H1 (cell line): ENCODE data around the gene ASGR1. TPM values are rescaled to one million over a fixed set of nuclear protein-coding genes. Genes with fewer than 3 reads are reported as not detected.

Experiments used
- CTCF ChIA-PET: fragments of 300-600 bp; sonication (Branson Sonifier 250); formaldehyde crosslinking; loops from one replicate; lab custom pipeline; 2021; ENCODE audit not compliant: partially characterized antibody; lab: Charles Lee
- POLR2A ChIA-PET: fragments of 300-600 bp; sonication (Branson Sonifier 250); formaldehyde crosslinking; loops from one replicate; lab custom pipeline; 2021; ENCODE audit warnings: inconsistent platforms; ENCODE audit not compliant: partially characterized antibody; lab: Charles Lee
- DNase-seq, 2 experiments: peaks; one replicate each; pipeline versions ENCODE4 v3.0.0 to v3.0.0-alpha.2; 2010 to 2022; ENCODE audit warnings: low spot score in 2 of 2, low read depth in 1 of 2, mixed read lengths in 1 of 2
- FAIRE-seq: peaks from 2 replicates; lab custom pipeline; 2011; peaks lifted over from hg19 to GRCh38; lab: Jason Lieb, UNC
- H2AFZ ChIP-seq: 2 replicates; pipeline ENCODE4 v1.8.1; 2012; ENCODE audit warnings: low read length, inconsistent platforms
- H2AK5ac ChIP-seq: 2 replicates; pipeline ENCODE4 v1.6.1; 2013; ENCODE audit warnings: low read depth, low read length
- H2BK120ac ChIP-seq: replicated peaks from 2 replicates; pipeline ENCODE3; 2013; ENCODE audit warnings: low read depth, low read length, inconsistent platforms
- H2BK12ac ChIP-seq: 2 replicates; pipeline ENCODE4 v1.6.1; 2013; ENCODE audit warnings: low read depth, low read length
- H2BK15ac ChIP-seq: 2 replicates; pipeline ENCODE4 v1.6.1; 2013; ENCODE audit warnings: low read length
- H2BK20ac ChIP-seq: 2 replicates; pipeline ENCODE4 v1.6.1; 2013; ENCODE audit warnings: low read length
- H2BK5ac ChIP-seq: 2 replicates; pipeline ENCODE4 v1.6.1; 2013; ENCODE audit warnings: low read depth, low read length
- H3K14ac ChIP-seq: 2 replicates; pipeline ENCODE4 v1.6.1; 2013; ENCODE audit warnings: inconsistent platforms; ENCODE audit not compliant: insufficient read length
- H3K18ac ChIP-seq: 2 replicates; pipeline ENCODE4 v1.6.1; 2013; ENCODE audit warnings: low read length; ENCODE audit errors: extremely low read depth
- H3K23ac ChIP-seq: 2 replicates; pipeline ENCODE4 v1.6.1; 2013; ENCODE audit warnings: inconsistent platforms; ENCODE audit not compliant: insufficient read length
- H3K23me2 ChIP-seq: 2 replicates; pipeline ENCODE4 v1.6.1; 2013; ENCODE audit warnings: low read depth, low read length
- H3K27ac ChIP-seq: 2 replicates; pipeline ENCODE4 v1.6.1; 2011; ENCODE audit warnings: low read depth, low read length, inconsistent platforms
- H3K27me3 ChIP-seq, 4 experiments: replicated peaks in 1 of 4; 1 replicate in 1 of 4; 2 replicates in 3 of 4; pipeline versions ENCODE4 v1.6.1 to v1.8.1; 2011 to 2013; ENCODE audit warnings: low read length in 3 of 4, mild to moderate bottlenecking in 3 of 4, inconsistent platforms in 2 of 4, mixed read lengths in 2 of 4, moderate library complexity in 1 of 4; ENCODE audit not compliant: control insufficient read depth in 3 of 4, insufficient read depth in 3 of 4; ENCODE audit errors: extremely low read depth in 1 of 4
- H3K36me3 ChIP-seq, 4 experiments: 2 replicates each; pipeline versions ENCODE4 v1.6.1 to v1.8.1; 2011 to 2013; ENCODE audit warnings: mild to moderate bottlenecking in 4 of 4, low read length in 3 of 4, moderate library complexity in 2 of 4, control low read depth in 1 of 4, inconsistent platforms in 1 of 4; ENCODE audit not compliant: insufficient read depth in 4 of 4, control insufficient read depth in 2 of 4
- H3K4ac ChIP-seq: replicated peaks from 2 replicates; pipeline ENCODE3; 2013; ENCODE audit warnings: low read length, low read depth, mixed read lengths, inconsistent platforms; ENCODE audit not compliant: insufficient read length
- H3K4me1 ChIP-seq, 4 experiments: replicated peaks in 1 of 4; 1 replicate in 1 of 4; 2 replicates in 3 of 4; pipeline versions ENCODE4 v1.6.1 to v1.8.1; 2011 to 2013; ENCODE audit warnings: low read length in 3 of 4, inconsistent platforms in 2 of 4, mixed read lengths in 1 of 4; ENCODE audit not compliant: insufficient read depth in 4 of 4, control insufficient read depth in 3 of 4
- H3K4me2 ChIP-seq, 2 experiments: 2 replicates each; pipeline versions ENCODE4 v1.6.1 to v1.8.1; 2011 to 2013; ENCODE audit warnings: low read depth in 2 of 2, low read length in 2 of 2, control low read depth in 1 of 2, inconsistent platforms in 1 of 2, mild to moderate bottlenecking in 1 of 2; ENCODE audit not compliant: insufficient read depth in 1 of 2
- H3K4me3 ChIP-seq, 4 experiments: fragments of 200-600, 300-600 bp in 1 of 4; sonication (generic), shearing (Covaris generic), sonication (Bioruptor Twin) in 1 of 4; 2 replicates each; pipeline versions ENCODE4 v1.5.1 to v1.8.1; 2011 to 2016; ENCODE audit warnings: low read length in 4 of 4, low read depth in 3 of 4, control low read depth in 2 of 4, inconsistent platforms in 2 of 4, mild to moderate bottlenecking in 2 of 4, mixed read lengths in 1 of 4, moderate library complexity in 1 of 4; ENCODE audit not compliant: insufficient read depth in 2 of 4; ENCODE audit errors: extremely low read depth in 1 of 4
- H3K56ac ChIP-seq: replicated peaks from 2 replicates; pipeline ENCODE3; 2013; ENCODE audit warnings: low read depth, mild to moderate bottlenecking, mixed read lengths, low read length, inconsistent platforms; ENCODE audit not compliant: insufficient read length
- H3K79me1 ChIP-seq: 2 replicates; pipeline ENCODE4 v1.6.1; 2013; ENCODE audit warnings: low read depth, low read length, control low read depth
- H3K79me2 ChIP-seq, 2 experiments: 2 replicates each; pipeline versions ENCODE4 v1.6.1 to v1.8.1; 2012 to 2013; ENCODE audit warnings: low read length in 2 of 2, mild to moderate bottlenecking in 2 of 2, inconsistent platforms in 1 of 2; ENCODE audit not compliant: insufficient read depth in 2 of 2, control insufficient read depth in 1 of 2
- H3K9ac ChIP-seq, 4 experiments: replicated peaks in 1 of 4; 1 replicate in 1 of 4; 2 replicates in 3 of 4; pipeline versions ENCODE4 v1.6.1 to v1.8.1; 2011 to 2013; ENCODE audit warnings: low read depth in 3 of 4, low read length in 3 of 4, control low read depth in 2 of 4, mild to moderate bottlenecking in 2 of 4, moderate library complexity in 2 of 4, inconsistent platforms in 1 of 4; ENCODE audit errors: extremely low read depth in 1 of 4
- H3K9me3 ChIP-seq, 2 experiments: 2 replicates each; pipeline versions ENCODE4 v1.6.1 to v1.8.1; 2012 to 2013; ENCODE audit warnings: mild to moderate bottlenecking in 2 of 2, moderate library complexity in 2 of 2, control low read depth in 1 of 2, inconsistent platforms in 1 of 2, low read depth in 1 of 2, low read length in 1 of 2, mixed read lengths in 1 of 2; ENCODE audit not compliant: insufficient read depth in 2 of 2
- H4K20me1 ChIP-seq, 2 experiments: replicated peaks in 1 of 2; 2 replicates each; pipeline versions ENCODE3 to v1.8.1; 2011 to 2013; ENCODE audit warnings: inconsistent platforms in 2 of 2, low read length in 2 of 2, mild to moderate bottlenecking in 1 of 2; ENCODE audit not compliant: insufficient read depth in 2 of 2, control insufficient read depth in 1 of 2
- H4K5ac ChIP-seq: 2 replicates; pipeline ENCODE4 v1.6.1; 2013; ENCODE audit warnings: low read length, low read depth, mixed read lengths, inconsistent platforms; ENCODE audit not compliant: insufficient read length
- H4K8ac ChIP-seq: 2 replicates; pipeline ENCODE4 v1.8.0; 2013; ENCODE audit warnings: mild to moderate bottlenecking, moderate library complexity, low read length, inconsistent platforms; ENCODE audit not compliant: insufficient read depth; ENCODE audit errors: extremely low read depth
- H4K91ac ChIP-seq: replicated peaks from 2 replicates; pipeline ENCODE3; 2013; ENCODE audit warnings: low read length, mixed read lengths, inconsistent platforms; ENCODE audit not compliant: insufficient read length
- CREB1 ChIP-seq: IDR thresholded peaks from 2 replicates; pipeline ENCODE4 v1.6.1; 2012; ENCODE audit warnings: inconsistent platforms
- CTBP2 ChIP-seq: IDR thresholded peaks from 2 replicates; pipeline ENCODE4 v1.7.0; 2011; ENCODE audit warnings: borderline replicate concordance, mild to moderate bottlenecking, moderate library complexity, mixed read lengths, low read length; ENCODE audit not compliant: insufficient read depth, insufficient read length
- FOSL1 ChIP-seq: IDR thresholded peaks from 2 replicates; pipeline ENCODE4 v1.6.1; 2011; ENCODE audit warnings: mild to moderate bottlenecking, low read depth, low read length, moderate library complexity; ENCODE audit not compliant: insufficient read depth
- KDM4A ChIP-seq: IDR thresholded peaks from one replicate; pipeline ENCODE4 v1.7.1; 2012; ENCODE audit warnings: low read depth, mild to moderate bottlenecking, moderate library complexity, low read length, inconsistent platforms; ENCODE audit not compliant: severe bottlenecking
- MAX ChIP-seq: IDR thresholded peaks from 2 replicates; pipeline ENCODE4 v1.6.1; 2012; ENCODE audit warnings: inconsistent platforms
- POLR2AphosphoS5 ChIP-seq: IDR thresholded peaks from 2 replicates; pipeline ENCODE4 v1.6.1; 2011; ENCODE audit warnings: low read depth, low read length
- RAD21 ChIP-seq, 2 experiments: IDR thresholded peaks in 1 of 2; conservative IDR thresholded peaks in 1 of 2; 2 replicates each; pipeline ENCODE4 v1.6.1; 2011; ENCODE audit warnings: low read depth in 2 of 2, low read length in 2 of 2, improper control_type of control experiment in 1 of 2, inconsistent platforms in 1 of 2, mild to moderate bottlenecking in 1 of 2, moderate library complexity in 1 of 2
- RFX5 ChIP-seq: IDR thresholded peaks from 2 replicates; pipeline ENCODE4 v1.6.1; 2011; ENCODE audit warnings: low read depth, low read length, improper control_type of control experiment, borderline replicate concordance
- SIX5 ChIP-seq: IDR thresholded peaks from 2 replicates; pipeline ENCODE4 v1.6.1; 2011; ENCODE audit warnings: mild to moderate bottlenecking, low read depth, low read length
- SP1 ChIP-seq: IDR thresholded peaks from 2 replicates; pipeline ENCODE4 v1.6.1; 2011; ENCODE audit warnings: low read depth, low read length
- SP4 ChIP-seq: IDR thresholded peaks from 2 replicates; pipeline ENCODE4 v1.6.1; 2012; ENCODE audit warnings: low read length, inconsistent platforms
- TAF1 ChIP-seq: IDR thresholded peaks from 2 replicates; pipeline ENCODE4 v1.6.1; 2011; ENCODE audit warnings: mild to moderate bottlenecking, low read depth, low read length
- WGBS, 2 experiments: shearing (Covaris generic) in 1 of 2; methylation state at CpG; one replicate each; pipeline versions ENCODE4 v1.1.6 to v1.1.7; 2013 to 2015; ENCODE audit warnings: low lambda C conversion rate in 2 of 2, mixed read lengths in 2 of 2, inconsistent platforms in 1 of 2, low coverage in 1 of 2, missing lambda C conversion rate in 1 of 2; ENCODE audit not compliant: insufficient replicate concordance in 2 of 2, insufficient coverage in 1 of 2, insufficient read length in 1 of 2; ENCODE audit errors: extremely low coverage in 1 of 2, missing lambda C conversion rate in 1 of 2; 5-methylcytosine and 5-hydroxymethylcytosine counted together
- polyA plus RNA-seq, 7 experiments: library from polyadenylated mRNA; depleted of rRNA in 3 of 7; stranded (reverse) in 5 of 7; unstranded in 2 of 7; fragments of >200 nt in 5 of 7; fragments of 200-250 nt in 2 of 7; gene quantifications; 1 replicate in 5 of 7; 2 replicates in 1 of 7; 4 replicates in 1 of 7; pipeline versions ENCODE4 v1.2.1 to v1.2.3, GENCODE V29; 2011 to 2013; ENCODE audit warnings: missing spikeins in 2 of 7, mixed read lengths in 2 of 7
- total RNA-seq: library from RNA; stranded (reverse); fragmentation: NEBNext Ultra II Directional; extraction: Animal tissue kit (Norgen Biotek cat#: 25700); gene quantifications from 2 replicates; pipeline ENCODE4 v1.2.1, GENCODE V29; 2021

The ASGR1 gene
- total and polyA plus RNA-seq, 2 of the 8 experiments (the other 6 are each of a cell fraction or from before 2014, with no cell fraction given) = 10.8 to 14.5 TPM

- peak; percentile 85 for FAIRE-seq
- peak; percentile 46; the same call in 1 of the 2 replicates for TF ChIP-seq POLR2AphosphoS5
- no peak for TF ChIP-seq RAD21 (IDR thresholded peaks at IDR 0.05 in 1 of 2, conservative IDR thresholded peaks at IDR 0.05 in 1 of 2; ENCODE audit: low read depth in 2 of 2, low read length in 2 of 2)
- no peak for TF ChIP-seq SIX5
- peak; percentile 90 for TF ChIP-seq SP1
- peak; percentile 44 for TF ChIP-seq CTBP2
- peak; percentile 93 for TF ChIP-seq SP4
- no peak for TF ChIP-seq FOSL1
- TF ChIP-seq MAX = 0 out of 2 replicates have a peak, but pooled peaks have one; percentile 42
- no peak for TF ChIP-seq TAF1
- TF ChIP-seq RFX5 = peak; percentile 39; the same call in 1 of the 2 replicates
- TF ChIP-seq CREB1 = peak; percentile 88
- TF ChIP-seq KDM4A = peak; percentile 63
Observed at GRCh38 chr17:7204828-7205461, 25.8 kb upstream of the ASGR1 start.

More at GRCh38 chr17:7204828-7205461, 25.8 kb upstream of the ASGR1 start:
- no peak overlapping the region for H2BK120ac ChIP-seq
- no peak overlapping the region for H4K8ac ChIP-seq
- no peak overlapping the region for H2BK15ac ChIP-seq
- peaks cover 22% of the 10 kb centered on the region; the same call in 1 of the 2 replicates for H3K79me1 ChIP-seq
- WGBS, 2 experiments = 2% methylated on average over 31 of the region's 34 CpGs; no CpG with 5 or more reads in 1 of the 2 experiments
- peak; percentile 89 to 97 for DNase-seq
- peaks cover 19 to 29% (median 25%) of the 10 kb centered on the region in 4 experiments for H3K36me3 ChIP-seq
- H3K4me3 ChIP-seq = peak overlapping the region; percentile 40 to 69 (median 59)
- peak overlapping the region; percentile 90 for H2BK5ac ChIP-seq
- H3K56ac ChIP-seq = no peak overlapping the region
- H2AFZ ChIP-seq = no peak overlapping the region
- H3K27me3 ChIP-seq = no peaks in the 10 kb centered on the region; a peak in 1 of 7 replicates
- H3K27ac ChIP-seq = peak overlapping the region; percentile 68
- H3K4me2 ChIP-seq = peak overlapping the region; percentile 64 to 79
- H4K5ac ChIP-seq = peak overlapping the region; percentile 35
- H2BK12ac ChIP-seq = no peak overlapping the region
- POLR2A ChIA-PET = interaction anchor here (1.1 to 2.0 kb wide), 5 partner anchors 10 to 57 kb away, joined by 4 to 8 read pairs (median 4); partner anchors contain the start of genes CLDN7, DLG4, DVL2 and PHF23
- no peak overlapping the region for H3K4ac ChIP-seq
- peak overlapping the region; percentile 88 for H3K18ac ChIP-seq
- CTCF ChIA-PET = interaction anchor here (0.7 to 0.8 kb wide), 2 partner anchors 27 to 33 kb away, joined by 3 to 4 read pairs; no protein-coding TSS in a partner anchor
- H3K23ac ChIP-seq = no peak overlapping the region
- H3K9ac ChIP-seq = peak overlapping the region in 2 of 4 experiments; percentile 56 to 63; a peak in 3 of 7 replicates
- H3K4me1 ChIP-seq = peaks cover 5 to 28% (median 23%) of the 10 kb centered on the region in 4 experiments
- H2AK5ac ChIP-seq = no peak overlapping the region
- H3K23me2 ChIP-seq = peaks cover 18% of the 10 kb centered on the region; the same call in 1 of the 2 replicates
- H2BK20ac ChIP-seq = no peak overlapping the region
- no peaks in the 10 kb centered on the region for H3K9me3 ChIP-seq
- no peak overlapping the region for H3K14ac ChIP-seq
- peaks cover 0 to 31% of the 10 kb centered on the region in 2 experiments; a peak in 2 of 4 replicates for H3K79me2 ChIP-seq
- H4K91ac ChIP-seq = no peak overlapping the region
- H4K20me1 ChIP-seq = peaks cover 3 to 20% of the 10 kb centered on the region in 2 experiments
